Activated naive CD4-positive, alpha-beta T cell treated with anti-CD3 and anti-CD28 coated beads, Interleukin-2, amount 10 ng/mL, durations not matched to agents 7 days and 5 days (primary cell): ENCODE results near the gene TRIM38.
"Not testable (repeated sequence)": the region's sequence is repeated elsewhere in the genome, so short reads cannot be mapped to it uniquely, and the experiment has no call there.

ENCODE experiments used
- CTCF ChIA-PET: fragments of 350-600 bp; sonication (Branson Sonifier 250); formaldehyde crosslinking; loops from one replicate; lab custom pipeline; 2021; ENCODE audit warnings: antibody characterized with exemption; lab: Charles Lee
- DNase-seq: peaks from one replicate; pipeline ENCODE4 v3.0.0-alpha.2; 2020
- H3K27ac Mint-ChIP-seq: one replicate; pipeline ENCODE4 v1.8.0; 2021; ENCODE audit warnings: mild to moderate bottlenecking, moderate library complexity, mixed read lengths
- H3K27me3 Mint-ChIP-seq: one replicate; pipeline ENCODE4 v1.8.0; 2021; ENCODE audit warnings: mild to moderate bottlenecking, mixed read lengths
- H3K36me3 Mint-ChIP-seq: one replicate; pipeline ENCODE4 v1.8.0; 2021; ENCODE audit warnings: mixed read lengths
- H3K4me1 Mint-ChIP-seq: one replicate; pipeline ENCODE4 v1.8.0; 2021; ENCODE audit warnings: mixed read lengths
- H3K4me3 Mint-ChIP-seq: one replicate; pipeline ENCODE4 v1.8.0; 2021; ENCODE audit warnings: mild to moderate bottlenecking, moderate library complexity, mixed read lengths
- H3K9me3 Mint-ChIP-seq: one replicate; pipeline ENCODE4 v1.8.0; 2021; ENCODE audit warnings: mixed read lengths

Gene TRIM38

GRCh38 chr6:25993341-25993684 lies 30.7 kb downstream of the TRIM38 start:
- H3K4me3 Mint-ChIP-seq, result peak overlapping the region; percentile 51
- not testable (repeated sequence) for H3K27ac Mint-ChIP-seq, H3K36me3 Mint-ChIP-seq, DNase-seq, H3K27me3 Mint-ChIP-seq, H3K9me3 Mint-ChIP-seq
- H3K4me1 Mint-ChIP-seq, result peaks cover 27% of the 10 kb centered on the region
- CTCF ChIA-PET, result interaction anchor here (1.3 to 5.0 kb wide), 13 partner anchors 12 to 275 kb away, joined by 4 to 79 read pairs (median 6); a partner anchor contains a TSS

GRCh38 chr6:25995507-25995906 lies 32.9 kb downstream of the TRIM38 start:
- DNase-seq, result no peak
- Mint-ChIP-seq H3K36me3 (peaks cover 7% of the 10 kb centered on the region), H3K4me1 (peaks cover 27% of the 10 kb centered on the region), H3K9me3 (no peaks in the 10 kb centered on the region), H3K27ac (no peak overlapping the region), H3K27me3 (no peaks in the 10 kb centered on the region), H3K4me3 (no peak overlapping the region)
- CTCF ChIA-PET, result interaction anchor here (0.9 to 5.0 kb wide), 3 partner anchors 11 to 207 kb away, joined by 3 to 26 read pairs (median 4); no protein-coding TSS in a partner anchor

GRCh38 chr6:25997921-25998320 lies 35.3 kb downstream of the TRIM38 start:
- Mint-ChIP-seq H3K27ac (no peak overlapping the region), H3K9me3 (no peaks in the 10 kb centered on the region), H3K27me3 (no peaks in the 10 kb centered on the region), H3K4me3 (no peak overlapping the region), H3K4me1 (peaks cover 11% of the 10 kb centered on the region), H3K36me3 (peaks cover 5% of the 10 kb centered on the region)
- CTCF ChIA-PET, result interaction anchor here (1.3 to 1.5 kb wide), 2 partner anchors 9 to 11 kb away, joined by 3 read pairs; no protein-coding TSS in a partner anchor
- DNase-seq, result no peak

GRCh38 chr6:25998379-25998778 lies 35.8 kb downstream of the TRIM38 start:
- Mint-ChIP-seq H3K4me3 (no peak overlapping the region), H3K4me1 (peaks cover 8% of the 10 kb centered on the region), H3K27me3 (no peaks in the 10 kb centered on the region), H3K36me3 (peaks cover 5% of the 10 kb centered on the region), H3K27ac (no peak overlapping the region), H3K9me3 (no peaks in the 10 kb centered on the region)
- CTCF ChIA-PET, result interaction anchor here (1.3 to 1.5 kb wide), 2 partner anchors 8 to 12 kb away, joined by 3 read pairs; no protein-coding TSS in a partner anchor
- no peak for DNase-seq

- DNase-seq, H3K27me3 Mint-ChIP-seq, H3K4me1 Mint-ChIP-seq, H3K27ac Mint-ChIP-seq, H3K36me3 Mint-ChIP-seq, H3K4me3 Mint-ChIP-seq, H3K9me3 Mint-ChIP-seq: not testable (repeated sequence)
- CTCF ChIA-PET, result interaction anchor here (1.5 kb wide), 1 partner anchor 8 kb away, joined by 3 read pairs; no protein-coding TSS in a partner anchor
Observed at GRCh38 chr6:25999225-25999624, 36.6 kb downstream of the TRIM38 start.

- no peak for DNase-seq
- CTCF ChIA-PET, result interaction anchor here (2.1 to 8.2 kb wide), 3 partner anchors 8 to 280 kb away, joined by 5 to 79 read pairs (median 24); no protein-coding TSS in a partner anchor
- Mint-ChIP-seq H3K36me3 (peaks cover 5% of the 10 kb centered on the region), H3K9me3 (no peaks in the 10 kb centered on the region), H3K4me3 (no peak overlapping the region), H3K27ac (no peak overlapping the region), H3K4me1 (no peaks in the 10 kb centered on the region), H3K27me3 (no peaks in the 10 kb centered on the region)
Observed at GRCh38 chr6:26000366-26001144, 38.0 kb downstream of the TRIM38 start.

GRCh38 chr6:26003102-26003694 lies 40.6 kb downstream of the TRIM38 start:
- H3K27ac Mint-ChIP-seq, result no peak overlapping the region
- CTCF ChIA-PET, result interaction anchor here (0.6 to 8.2 kb wide), 20 partner anchors 10 to 732 kb away, joined by 3 to 79 read pairs (median 5); a partner anchor contains a TSS
- peaks cover 3% of the 10 kb centered on the region for H3K36me3 Mint-ChIP-seq
- H3K4me3 Mint-ChIP-seq, result no peak overlapping the region
- peak; percentile 65 for DNase-seq
- no peaks in the 10 kb centered on the region for H3K27me3 Mint-ChIP-seq
- H3K9me3 Mint-ChIP-seq, result no peaks in the 10 kb centered on the region
- peaks cover 9% of the 10 kb centered on the region for H3K4me1 Mint-ChIP-seq

- no peaks in the 10 kb centered on the region for H3K27me3 Mint-ChIP-seq
- no peak overlapping the region for H3K27ac Mint-ChIP-seq
- CTCF ChIA-PET, result interaction anchor here (1.2 to 8.2 kb wide), 6 partner anchors 8 to 218 kb away, joined by 3 to 79 read pairs (median 4); a partner anchor contains a TSS
- no peak overlapping the region for H3K4me3 Mint-ChIP-seq
- DNase-seq, result no peak
- peaks cover 9% of the 10 kb centered on the region for H3K4me1 Mint-ChIP-seq
- no peaks in the 10 kb centered on the region for H3K36me3 Mint-ChIP-seq
- H3K9me3 Mint-ChIP-seq, result no peaks in the 10 kb centered on the region
Observed at GRCh38 chr6:26006086-26006939, 43.7 kb downstream of the TRIM38 start.

- not testable (repeated sequence) for H3K36me3 Mint-ChIP-seq, H3K4me1 Mint-ChIP-seq, DNase-seq, H3K4me3 Mint-ChIP-seq, H3K27me3 Mint-ChIP-seq, H3K27ac Mint-ChIP-seq, H3K9me3 Mint-ChIP-seq
- CTCF ChIA-PET, result interaction anchor here (0.7 to 8.2 kb wide), 5 partner anchors 8 to 447 kb away, joined by 3 to 79 read pairs (median 4); a partner anchor contains a TSS
Observed at GRCh38 chr6:26006940-26007305, 44.3 kb downstream of the TRIM38 start.

- Mint-ChIP-seq H3K4me3 (no peak overlapping the region), H3K27me3 (no peaks in the 10 kb centered on the region), H3K36me3 (no peaks in the 10 kb centered on the region), H3K4me1 (peaks cover 9% of the 10 kb centered on the region), H3K9me3 (no peaks in the 10 kb centered on the region), H3K27ac (no peak overlapping the region)
- CTCF ChIA-PET, result interaction anchor here (8.2 kb wide), 1 partner anchor 16 kb away, joined by 79 read pairs; no protein-coding TSS in a partner anchor
- DNase-seq, result no peak
Observed at GRCh38 chr6:26008470-26008869, 45.9 kb downstream of the TRIM38 start.

- no peak overlapping the region for H3K27ac Mint-ChIP-seq
Observed at GRCh38 chr6:26009817-26010216, 47.2 kb downstream of the TRIM38 start.

GRCh38 chr6:26012061-26012460 lies 49.5 kb downstream of the TRIM38 start:
- H3K27ac Mint-ChIP-seq, result no peak overlapping the region
- H3K36me3 Mint-ChIP-seq, result no peaks in the 10 kb centered on the region
- no peak overlapping the region for H3K4me3 Mint-ChIP-seq
- DNase-seq, result no peak
- no peaks in the 10 kb centered on the region for H3K27me3 Mint-ChIP-seq
- CTCF ChIA-PET, result interaction anchor here (1.7 to 2.8 kb wide), 2 partner anchors 9 to 19 kb away, joined by 9 to 17 read pairs; a partner anchor contains a TSS
- H3K4me1 Mint-ChIP-seq, result peaks cover 5% of the 10 kb centered on the region
- no peaks in the 10 kb centered on the region for H3K9me3 Mint-ChIP-seq

More at GRCh38 chr6:26009817-26010216, 47.2 kb downstream of the TRIM38 start:
- peaks cover 9% of the 10 kb centered on the region for H3K4me1 Mint-ChIP-seq
- no peak for DNase-seq
- H3K9me3 Mint-ChIP-seq, result no peaks in the 10 kb centered on the region
- CTCF ChIA-PET, result interaction anchor here (0.7 to 2.8 kb wide), 2 partner anchors 8 to 16 kb away, joined by 4 to 17 read pairs; no protein-coding TSS in a partner anchor
- H3K4me3 Mint-ChIP-seq, result no peak overlapping the region
- no peaks in the 10 kb centered on the region for H3K27me3 Mint-ChIP-seq
- H3K36me3 Mint-ChIP-seq, result no peaks in the 10 kb centered on the region

GRCh38 chr6:26014386-26014785 lies 51.8 kb downstream of the TRIM38 start:
- peaks cover 27% of the 10 kb centered on the region for H3K4me1 Mint-ChIP-seq
- H3K9me3 Mint-ChIP-seq, H3K27ac Mint-ChIP-seq, H3K36me3 Mint-ChIP-seq, H3K4me3 Mint-ChIP-seq, DNase-seq, H3K27me3 Mint-ChIP-seq: not testable (repeated sequence)
- CTCF ChIA-PET, result interaction anchor here (0.9 kb wide), 1 partner anchor 11 kb away, joined by 5 read pairs; no protein-coding TSS in a partner anchor
